Cerebellar nuclear complex (tissue), 1 donor: ENCODE data around the gene NMRAL1.

Experiments used
- DNase-seq, 2 experiments: peaks; one replicate each; lab custom pipeline; 2025; lab: John Stamatoyannopoulos, UW

NMRAL1 gene

GRCh38 chr16:4465977-4466779 is 8.2 kb downstream of the NMRAL1 start:
- no peak for DNase-seq

DNA sequence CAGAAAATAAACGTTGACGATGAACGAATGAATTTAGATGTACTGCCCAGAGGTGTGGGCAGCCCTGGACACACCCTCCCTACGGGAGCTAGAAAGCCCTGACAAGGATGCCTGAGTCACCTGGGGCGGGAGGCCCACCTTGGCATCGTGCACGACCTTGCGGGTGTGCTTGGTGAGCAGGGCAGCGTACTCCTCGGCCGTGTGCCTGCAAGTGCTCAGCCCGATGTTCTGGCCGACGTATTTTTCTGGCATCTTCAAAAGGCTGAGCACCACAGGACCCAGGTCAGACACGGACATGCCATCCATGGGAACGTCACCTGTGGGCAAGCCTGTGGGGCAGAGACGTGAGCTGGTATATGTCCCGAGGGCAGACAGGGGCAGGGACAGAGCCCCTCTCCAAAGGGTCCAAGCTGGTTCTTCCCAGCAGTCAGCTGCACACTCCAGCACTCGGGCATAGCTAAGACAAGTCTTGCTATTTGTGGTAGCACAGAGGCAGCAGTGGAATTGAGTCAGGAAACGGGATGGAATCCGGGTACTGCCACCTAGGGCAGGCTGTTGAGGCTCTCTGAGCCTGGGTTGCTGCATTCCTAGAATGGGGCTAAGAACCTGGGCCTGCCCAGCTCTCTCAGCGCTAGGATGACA is 10.8 kb downstream of the NMRAL1 start:
- DNase-seq, result no peak

- no peak for DNase-seq
Observed at GRCh38 chr16:4461250-4462085, 13.0 kb downstream of the NMRAL1 start.

DNA sequence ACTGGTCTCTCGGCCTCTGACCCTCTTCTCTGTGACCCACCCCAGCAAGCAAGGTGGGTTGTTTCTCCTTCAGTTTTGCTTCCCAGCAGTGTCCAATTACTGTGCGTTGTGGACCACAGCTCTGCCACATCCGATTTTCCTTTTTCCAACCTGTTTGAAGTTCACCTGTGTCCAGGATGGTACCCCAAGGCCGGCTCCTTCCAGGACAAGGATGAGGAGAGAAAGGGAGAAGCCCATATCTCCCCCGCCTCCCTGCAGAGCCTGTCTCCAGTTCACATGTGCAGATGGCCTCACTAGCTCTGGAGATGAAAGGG is 13.5 kb downstream of the NMRAL1 start:
- DNase-seq, result no peak

GRCh38 chr16:4455951-4456350 is 18.5 kb downstream of the NMRAL1 start:
- DNase-seq, result no peak

DNA sequence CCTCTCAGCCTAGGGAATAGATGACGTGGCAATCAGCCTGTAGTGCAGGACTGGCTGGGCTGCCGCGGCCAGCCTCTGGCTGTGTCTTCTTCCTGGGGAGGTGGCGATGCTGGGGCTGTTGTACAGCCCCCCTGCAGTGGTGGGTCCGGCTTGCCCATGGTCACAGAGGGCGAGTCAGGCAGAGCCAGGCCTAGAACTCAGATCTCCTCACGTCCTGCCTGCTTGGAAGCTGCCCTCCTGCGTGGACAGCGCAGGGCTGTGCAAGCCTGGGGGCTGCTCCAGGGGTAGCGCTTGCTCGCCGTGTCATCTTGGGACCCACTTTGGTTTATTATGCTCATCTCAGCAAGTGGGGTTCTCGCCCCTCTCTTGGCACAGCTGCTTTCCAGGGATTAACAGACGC is 19.3 kb downstream of the NMRAL1 start:
- no peak for DNase-seq

DNA sequence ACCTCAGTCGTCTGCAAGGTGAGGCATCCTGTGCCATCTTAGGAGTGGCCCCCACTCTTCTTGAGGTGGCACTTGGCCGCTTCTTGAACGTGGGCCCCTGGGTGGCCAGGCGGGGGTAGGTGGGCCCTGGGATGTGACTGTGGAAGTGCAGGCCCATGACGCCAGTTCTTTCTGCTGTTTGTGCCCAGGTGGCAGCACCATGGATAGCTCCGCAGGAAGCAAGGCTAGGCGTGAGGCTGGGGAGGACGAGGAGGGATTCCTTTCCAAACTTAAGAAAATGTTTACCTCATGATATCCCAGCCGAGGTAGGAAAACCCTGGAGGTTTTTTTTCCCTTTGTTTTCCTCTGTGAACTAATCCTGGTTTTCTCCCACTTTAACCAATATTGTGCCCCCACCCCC is 19.8 kb downstream of the NMRAL1 start:
- no peak for DNase-seq

- DNase-seq, result no peak
Observed at GRCh38 chr16:4452674-4453073, 21.8 kb downstream of the NMRAL1 start.

- no peak for DNase-seq
Observed at GRCh38 chr16:4450931-4451519, 23.4 kb downstream of the NMRAL1 start.

- no peak for DNase-seq
Observed at GRCh38 chr16:4450430-4450829, 24.0 kb downstream of the NMRAL1 start.

- DNase-seq, result no peak
Observed at GRCh38 chr16:4443986-4444385, 30.4 kb downstream of the NMRAL1 start.

GRCh38 chr16:4443271-4443670 is 31.2 kb downstream of the NMRAL1 start:
- DNase-seq, result no peak

- no peak for DNase-seq
Observed at GRCh38 chr16:4442371-4442770, 32.1 kb downstream of the NMRAL1 start.

GRCh38 chr16:4437366-4437765 is 37.1 kb downstream of the NMRAL1 start:
- DNase-seq, result no peak

GRCh38 chr16:4435337-4436067 is 38.9 kb downstream of the NMRAL1 start:
- DNase-seq, result no peak

GRCh38 chr16:4433914-4434787 is 40.3 kb downstream of the NMRAL1 start:
- DNase-seq, result no peak

- no peak for DNase-seq
Observed at GRCh38 chr16:4433228-4433627, 41.2 kb downstream of the NMRAL1 start.

DNA sequence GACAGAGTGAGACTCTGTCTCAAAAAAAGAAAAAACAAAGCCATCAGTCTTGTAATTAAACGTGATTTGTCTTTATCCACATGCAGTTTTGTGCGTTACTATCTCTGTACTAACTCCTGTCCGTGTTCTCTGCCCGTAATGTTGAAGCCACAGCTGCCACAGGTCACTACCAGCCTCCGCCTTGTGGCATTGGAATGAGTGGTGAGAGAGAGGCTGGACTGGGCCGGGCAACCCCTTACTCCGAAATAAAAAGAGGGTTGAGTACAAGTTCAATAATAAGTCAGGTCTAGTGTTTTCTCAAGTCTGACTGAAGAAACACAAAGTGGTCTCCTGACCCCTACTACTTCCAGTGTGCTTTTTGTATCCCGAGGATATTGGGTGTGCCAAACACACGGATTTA is 43.4 kb downstream of the NMRAL1 start:
- no peak for DNase-seq

- no peak for DNase-seq
Observed at GRCh38 chr16:4428500-4428899, 45.9 kb downstream of the NMRAL1 start.

DNA sequence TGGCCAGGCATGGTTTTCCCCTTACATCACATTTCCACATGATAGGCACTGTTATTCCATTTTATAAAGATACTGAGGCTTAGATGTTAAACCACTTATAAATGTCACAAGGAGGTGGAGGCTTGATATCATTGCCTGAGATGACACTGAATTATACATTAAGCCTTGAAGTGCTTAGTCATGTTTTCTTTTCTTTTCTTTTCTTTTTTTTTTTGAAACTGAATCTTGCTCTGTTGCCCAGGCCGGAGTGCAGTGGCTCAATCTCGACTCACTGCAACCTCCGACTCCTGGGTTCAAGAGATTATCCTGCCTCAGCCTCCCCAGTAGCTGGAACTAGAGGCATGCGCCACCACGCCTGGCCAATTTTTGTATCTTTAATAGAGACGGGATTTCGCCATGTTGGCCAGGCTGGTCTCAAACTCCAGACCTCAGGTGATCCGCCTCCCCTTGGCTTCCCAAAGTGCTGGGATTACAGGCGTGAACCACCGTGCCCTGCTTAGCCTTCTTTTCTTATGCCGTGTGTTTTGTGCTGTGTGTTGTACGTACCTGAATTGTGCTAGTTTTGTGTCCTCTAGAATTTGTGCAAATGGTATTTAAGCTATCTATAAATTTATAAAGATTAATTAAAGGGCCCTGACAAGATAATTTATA is 47.6 kb downstream of the NMRAL1 start:
- no peak for DNase-seq
